Activated CD8-positive, alpha-beta memory T cell treated with anti-CD3 and anti-CD28 coated beads for 24 hours (primary cell): ENCODE data around the gene ADCY5.
A peak's percentile ranks its signal among the peaks of the same experiment; 100 is the strongest.
"Not testable (repeated sequence)": the region's sequence is repeated elsewhere in the genome, so short reads cannot be mapped to it uniquely, and the experiment has no call there.

Source experiments
- DNase-seq: peaks from one replicate; pipeline ENCODE4 v3.0.0-alpha.2; 2020

Gene ADCY5

DNA sequence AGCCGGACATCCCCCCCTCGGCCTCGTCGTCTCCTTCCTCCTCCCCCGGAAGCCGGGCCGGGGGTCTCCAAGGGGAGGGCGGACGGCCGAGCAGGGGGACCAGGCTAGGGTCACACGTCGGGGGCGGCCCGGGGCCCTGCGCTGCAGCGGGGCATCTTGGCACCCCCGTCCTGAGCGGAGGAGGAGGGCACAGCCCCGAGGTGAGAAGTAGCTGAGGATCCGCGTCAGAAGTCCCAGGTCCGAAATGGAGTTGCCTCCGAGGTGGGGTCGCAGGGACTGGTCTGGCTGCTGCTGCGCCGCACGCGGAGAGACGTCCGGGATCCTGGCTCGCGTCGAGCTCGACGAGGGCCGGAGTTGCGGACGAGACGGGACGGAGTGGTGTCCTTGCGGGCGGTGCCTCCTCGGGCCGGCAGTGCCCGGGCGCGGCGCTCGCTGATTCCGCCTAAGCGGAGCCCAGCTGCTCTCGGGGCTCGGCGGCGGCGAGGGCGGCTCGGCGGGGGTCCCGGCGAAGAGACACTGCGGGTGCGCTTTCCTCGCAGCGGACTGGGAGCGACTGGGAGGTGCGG is at the start of gene ADCY5:
Gene ADCY5, minus strand, starts transcription at position 555 of the 566 bp plus-strand sequence. Its CDS starts 545 bp downstream, at position 10.
- DNase-seq, result peak; percentile 66

- no peak for DNase-seq
These were observed 45.0 kb upstream of the ADCY5 start for GRCh38 chr3:123493912-123494311.

- DNase-seq, result no peak
These were observed 43.2 kb upstream of the ADCY5 start for GRCh38 chr3:123491966-123492587.

GRCh38 chr3:123489400-123490004 is 40.6 kb upstream of the ADCY5 start:
- DNase-seq, result peak; percentile 69

- no peak for DNase-seq
These were observed 39.9 kb upstream of the ADCY5 start for GRCh38 chr3:123488645-123489347.

- not testable (repeated sequence) for DNase-seq
These were observed 38.2 kb upstream of the ADCY5 start for GRCh38 chr3:123487063-123487462.

GRCh38 chr3:123486460-123486859 is 37.6 kb upstream of the ADCY5 start:
- no peak for DNase-seq

DNA sequence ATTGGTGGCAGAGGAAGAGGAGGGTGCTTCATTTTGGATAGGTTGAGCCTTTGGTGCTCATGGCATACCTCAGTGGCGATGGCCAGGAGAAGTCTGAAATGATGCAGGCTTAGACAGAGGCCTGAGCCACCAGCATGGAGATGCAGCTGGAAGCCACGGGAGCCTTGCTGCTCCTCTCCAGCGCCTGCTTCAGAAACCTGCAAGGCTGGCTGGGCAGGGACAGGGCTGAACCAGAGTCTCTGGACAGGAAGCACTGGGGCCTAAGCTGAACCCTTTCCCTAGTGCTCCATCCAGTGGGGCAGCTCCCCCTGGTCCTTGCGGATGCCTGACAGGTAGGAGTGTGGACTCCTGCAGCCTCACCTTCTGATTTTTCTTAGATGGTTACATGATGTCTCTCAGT is 36.7 kb upstream of the ADCY5 start:
- no peak for DNase-seq

DNA sequence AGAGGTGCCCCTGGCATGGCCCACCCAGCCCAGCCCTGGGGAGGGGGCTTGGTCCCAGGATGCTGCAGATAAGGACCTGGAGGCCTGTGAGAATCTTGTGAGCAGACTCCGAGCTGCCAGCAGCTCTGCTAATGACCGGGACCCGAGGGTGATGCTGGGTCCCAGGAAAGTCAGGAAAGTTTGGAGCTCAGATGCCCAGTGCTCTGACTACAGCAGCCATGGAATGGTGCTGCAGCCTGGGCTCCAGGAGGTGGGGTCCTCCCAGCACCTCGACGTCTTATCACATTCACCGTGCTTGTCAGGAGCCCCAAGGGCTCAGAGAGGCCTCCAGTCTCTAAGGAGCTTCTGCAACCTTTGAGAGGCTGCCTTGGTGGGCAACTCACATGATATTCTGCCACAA is 34.3 kb upstream of the ADCY5 start:
- DNase-seq, result no peak

DNA sequence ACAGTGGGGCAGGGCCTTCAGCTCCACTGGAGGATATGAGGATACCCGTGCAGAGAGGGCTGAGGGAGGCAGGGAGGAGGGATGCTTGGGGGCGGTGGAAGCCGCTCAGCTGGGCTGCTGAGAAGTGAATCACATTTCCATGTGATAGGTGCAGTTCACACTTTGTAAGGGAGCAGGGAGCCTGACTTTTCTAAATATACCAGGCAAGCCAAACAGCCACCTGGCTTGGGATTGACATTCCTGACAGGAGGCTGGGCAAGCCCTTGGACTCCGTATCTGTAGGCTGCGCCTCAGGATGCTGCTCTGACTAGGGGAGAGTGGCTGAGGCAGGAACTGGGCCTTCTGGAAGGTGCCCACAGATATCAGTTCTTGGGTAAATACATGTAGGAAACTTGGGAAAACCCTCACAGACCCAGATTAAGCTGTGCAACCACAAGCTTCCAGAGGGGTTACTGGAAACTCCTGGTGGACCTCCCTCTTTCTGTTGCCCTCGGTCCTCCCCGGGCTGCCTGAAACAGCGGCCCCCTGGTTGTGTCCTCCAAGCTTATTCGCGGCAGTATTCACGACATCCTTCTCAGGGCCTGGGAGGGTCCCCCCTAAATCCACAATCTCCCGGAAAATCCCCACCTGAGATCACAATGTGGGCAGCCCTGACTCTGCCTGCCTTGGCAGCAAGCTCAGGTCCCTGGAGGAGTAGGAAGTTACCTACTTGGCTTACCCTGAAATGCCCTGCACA is 33.0 kb upstream of the ADCY5 start:
- no peak for DNase-seq

GRCh38 chr3:123481071-123481470 is 32.2 kb upstream of the ADCY5 start:
- no peak for DNase-seq

DNA sequence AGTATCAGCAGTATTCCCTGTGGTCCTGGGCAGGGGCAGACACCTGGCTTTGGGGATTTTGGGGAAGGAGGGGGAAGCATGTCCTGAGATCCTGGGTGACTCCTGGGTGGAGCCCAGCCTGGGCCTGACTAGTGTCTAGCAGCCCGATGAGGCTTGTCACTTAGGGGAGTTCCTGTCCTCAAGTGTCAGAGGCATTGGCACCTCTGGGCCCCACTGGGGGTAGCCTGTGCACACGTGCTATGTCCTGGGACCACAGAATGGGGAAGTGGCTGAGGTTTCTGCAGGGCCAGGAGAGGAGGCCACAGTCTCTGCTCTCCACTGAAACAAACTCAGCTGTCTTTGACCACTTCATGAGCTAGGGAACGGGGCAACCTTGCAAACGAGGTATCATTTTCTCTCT is 31.5 kb upstream of the ADCY5 start:
- no peak for DNase-seq

DNA sequence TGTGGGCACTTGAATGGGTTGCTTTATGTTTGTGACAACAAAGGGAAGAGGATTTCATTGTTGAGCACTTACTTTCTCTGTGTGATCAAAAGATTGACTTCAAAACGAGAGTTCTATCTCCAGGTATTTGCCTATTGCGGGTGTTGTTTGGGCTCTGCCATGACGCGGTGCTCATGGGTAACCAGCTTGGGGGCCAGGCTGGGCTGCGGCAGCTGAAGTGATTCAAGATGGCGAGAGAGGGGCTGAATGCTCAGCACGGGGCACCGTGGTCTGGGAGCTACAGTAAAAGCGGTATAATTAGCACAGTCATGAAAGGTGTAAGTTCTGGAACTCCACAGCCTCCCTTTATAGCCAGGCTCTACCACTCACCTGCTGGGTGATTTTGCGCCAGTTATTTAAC is 31.0 kb upstream of the ADCY5 start:
- no peak for DNase-seq

DNA sequence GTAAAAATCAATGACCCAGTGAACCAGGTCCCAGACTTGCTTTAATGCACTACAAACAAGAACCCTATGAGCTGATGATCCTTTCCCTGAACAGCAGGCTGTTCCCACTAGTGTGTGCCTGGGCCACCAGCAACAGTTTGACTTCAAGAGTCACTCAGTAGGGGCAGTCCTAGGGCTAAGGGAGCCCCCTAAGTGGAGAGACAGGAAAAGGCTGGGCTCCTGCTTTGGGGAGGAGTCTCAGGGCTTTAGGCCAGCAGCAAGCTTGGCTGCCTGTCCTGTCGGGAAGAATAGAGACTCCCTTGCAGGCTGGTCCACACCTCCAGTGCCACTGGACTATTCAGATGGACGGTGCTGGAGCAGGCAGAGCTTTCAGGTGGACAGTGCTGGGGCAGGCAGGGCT is 29.4 kb upstream of the ADCY5 start:
- no peak for DNase-seq

DNA sequence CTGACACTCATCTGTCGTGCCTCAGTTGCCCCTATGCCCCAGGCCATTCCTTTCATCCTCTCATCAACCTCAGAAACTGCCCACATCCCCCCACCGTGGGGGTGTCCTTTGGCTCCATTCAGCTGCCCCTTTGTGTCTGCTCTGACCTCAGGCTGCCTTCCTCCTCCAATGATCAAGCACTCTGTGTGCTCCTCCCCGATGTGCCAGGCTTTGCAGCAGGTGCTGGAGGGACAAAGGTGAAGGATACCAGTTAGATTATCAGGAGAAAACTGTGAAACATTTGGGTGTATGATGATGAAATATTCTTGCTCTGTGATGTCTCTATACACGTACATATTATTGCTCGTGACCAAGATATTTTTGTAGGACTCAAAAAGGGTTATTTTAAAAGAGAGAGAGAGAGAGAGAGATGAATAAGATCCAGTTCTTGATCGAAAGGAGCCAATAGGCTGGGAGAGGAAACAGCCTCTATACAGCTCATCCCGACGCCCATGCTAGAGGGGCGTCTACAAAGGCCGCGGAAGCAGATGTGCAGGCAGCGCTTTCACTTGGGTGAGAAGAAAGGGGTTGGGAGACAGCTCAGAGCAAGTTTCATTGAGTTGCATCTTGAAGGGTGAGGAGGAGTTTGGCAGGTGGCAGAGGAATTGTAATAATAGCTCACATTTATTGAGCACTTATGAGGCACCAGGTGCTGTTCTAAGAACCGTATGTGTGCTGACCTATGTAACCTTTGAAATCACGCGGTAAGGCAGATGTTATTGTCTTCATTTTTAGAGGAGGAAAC is 28.3 kb upstream of the ADCY5 start:
- DNase-seq, result no peak

GRCh38 chr3:123475786-123476185 is 26.9 kb upstream of the ADCY5 start:
- no peak for DNase-seq

GRCh38 chr3:123471106-123471505 is 22.2 kb upstream of the ADCY5 start:
- no peak for DNase-seq

- no peak for DNase-seq
These were observed 20.6 kb upstream of the ADCY5 start for GRCh38 chr3:123469323-123469995.

GRCh38 chr3:123467046-123467445 is 18.2 kb upstream of the ADCY5 start:
- no peak for DNase-seq

DNA sequence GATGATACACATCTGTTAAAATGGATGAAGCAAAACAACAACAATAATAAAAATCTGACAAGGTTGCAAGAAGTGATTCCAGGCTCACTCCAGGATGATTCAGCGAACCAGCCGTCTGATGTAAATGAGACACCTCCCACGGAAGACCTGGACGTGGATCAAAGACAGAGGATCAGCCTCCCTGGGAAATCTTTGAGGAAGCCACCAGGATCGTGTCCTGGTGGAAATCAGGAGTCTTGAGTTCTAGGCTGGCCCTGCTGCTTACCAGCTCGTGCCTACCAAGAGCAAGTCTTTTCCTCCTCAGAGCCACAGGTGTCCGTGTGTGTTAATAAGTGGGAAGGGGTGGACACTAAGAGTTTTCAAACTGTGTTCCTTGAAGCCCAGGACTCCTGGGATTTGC is 15.3 kb upstream of the ADCY5 start:
- DNase-seq, result no peak

DNA sequence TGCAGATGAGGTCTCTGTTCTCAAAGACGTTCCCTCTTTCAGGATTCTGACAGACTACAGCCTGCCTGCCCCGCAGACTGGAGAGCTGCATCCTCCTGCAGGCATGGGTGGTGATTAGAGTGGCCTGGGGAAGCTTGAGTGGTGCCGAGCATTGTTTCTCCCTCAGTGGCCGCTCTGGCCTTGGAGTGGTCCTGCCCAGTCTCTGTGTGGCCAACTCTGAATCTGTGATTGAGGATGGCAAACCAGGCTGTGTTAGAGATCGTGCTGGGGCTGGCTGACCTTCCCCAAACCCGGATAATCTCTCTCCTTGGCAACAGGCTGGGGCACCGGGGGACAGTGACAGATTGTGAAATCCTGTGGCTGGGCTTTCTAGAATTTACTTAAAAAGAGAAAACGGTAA is 11.0 kb upstream of the ADCY5 start:
- no peak for DNase-seq

- no peak for DNase-seq
These were observed 9.4 kb upstream of the ADCY5 start for GRCh38 chr3:123458255-123458654.
